ENCODE results near the gene TRIM27.
"Not testable (repeated sequence)": the region's sequence is repeated elsewhere in the genome, so short reads cannot be mapped to it uniquely, and the experiment has no call there.

Gene TRIM27

GRCh38 chr6:28864326-28864923, 59.4 kb downstream of the TRIM27 start:
- DNase-seq (ENCODE audit: low spot score): no peak

DNA sequence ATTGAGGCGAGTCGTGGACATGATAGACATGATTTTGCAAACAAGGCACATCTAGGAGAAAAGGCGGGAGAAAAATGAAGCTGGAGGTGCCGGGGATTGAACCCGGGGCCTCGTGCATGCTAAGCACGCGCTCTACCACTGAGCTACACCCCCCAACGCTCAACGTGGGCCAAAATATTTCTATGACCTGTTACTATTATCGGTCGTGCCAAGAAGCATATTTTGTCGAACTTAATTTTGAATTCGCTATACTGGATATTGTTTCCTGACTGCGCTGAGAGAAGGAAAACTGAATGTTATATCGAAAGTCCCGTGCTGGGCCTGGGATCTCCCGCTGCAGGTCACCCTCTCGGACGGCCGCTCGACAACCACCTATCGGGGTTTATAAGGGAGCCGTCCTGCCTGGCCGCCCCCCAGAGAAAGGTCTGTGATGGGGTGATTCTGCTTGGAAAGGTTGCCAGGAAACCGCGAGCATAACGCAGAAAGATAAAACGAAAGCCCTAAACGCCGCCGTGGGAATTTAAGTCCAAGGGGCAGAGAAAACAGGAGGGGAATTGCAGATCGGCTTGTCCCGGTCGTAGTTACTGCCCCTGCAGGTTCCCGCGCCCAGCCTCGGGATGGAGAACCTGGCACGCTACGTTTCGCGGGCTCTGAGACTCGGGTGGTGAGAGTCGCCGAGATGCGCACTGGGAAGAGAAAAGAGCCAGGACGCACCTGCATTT, 60.0 kb downstream of the TRIM27 start:
- DNase-seq (ENCODE audit: low spot score): peak; percentile 85

GRCh38 chr6:28862077-28862476, 61.7 kb downstream of the TRIM27 start:
- no peak for DNase-seq (ENCODE audit: low spot score)

DNA sequence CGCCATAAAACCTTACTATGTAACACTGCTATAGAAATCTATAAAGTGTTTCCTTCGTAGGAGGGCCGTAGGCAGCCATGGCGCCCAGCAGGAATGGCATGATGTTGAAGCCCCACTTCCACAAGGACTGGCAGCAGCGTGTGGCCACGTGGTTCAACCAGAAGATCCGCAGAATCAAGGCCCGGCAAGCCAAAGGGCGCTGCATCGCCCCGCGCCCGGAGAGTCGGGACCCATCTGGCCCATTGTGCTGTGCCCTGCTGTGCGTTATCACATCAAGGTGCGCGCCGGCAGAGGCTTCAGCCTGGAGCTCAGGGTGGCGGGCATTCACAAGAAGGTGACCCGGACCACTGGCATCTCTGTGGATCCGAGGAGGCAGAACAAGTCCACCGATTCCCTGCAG, 62.4 kb downstream of the TRIM27 start:
- no peak for DNase-seq (ENCODE audit: low spot score)

- DNase-seq (ENCODE audit: low spot score): no peak
Measured at GRCh38 chr6:28860581-28860980, 63.2 kb downstream of the TRIM27 start.

GRCh38 chr6:28858963-28859362, 64.8 kb downstream of the TRIM27 start:
- no peak for DNase-seq (ENCODE audit: low spot score)

- no peak for DNase-seq (ENCODE audit: low spot score)
Measured at GRCh38 chr6:28856620-28857005, 67.2 kb downstream of the TRIM27 start.

GRCh38 chr6:28854405-28854804, 69.4 kb downstream of the TRIM27 start:
- DNase-seq (ENCODE audit: low spot score): not testable (repeated sequence)

Measured in CD4-positive, alpha-beta T cell treated with Interleukin-6 at 100 ng/mL for 8 hours (primary cell).